GM18519 (cell line): Measurements from ENCODE around the gene ANTXR2.

ENCODE experiments used
- ATAC-seq: cut with Tn5 transposase; IDR thresholded peaks from one replicate; pipeline ENCODE4 v1.9.1; 2021; ENCODE audit warnings: mild to moderate bottlenecking, moderate library complexity; ENCODE audit not compliant: unreplicated experiment, low FRiP score

Gene ANTXR2

GRCh38 chr4:80092847-80093246 is 19.8 kb upstream of the ANTXR2 start:
- no peak for ATAC-seq

- ATAC-seq = no peak
These were observed 19.1 kb upstream of the ANTXR2 start for GRCh38 chr4:80092088-80092487.

- no peak for ATAC-seq
These were observed 18.7 kb upstream of the ANTXR2 start for GRCh38 chr4:80091688-80092087.

- no peak for ATAC-seq
These were observed 18.2 kb upstream of the ANTXR2 start for GRCh38 chr4:80091184-80091583.

GRCh38 chr4:80090090-80090489 is 17.1 kb upstream of the ANTXR2 start:
- ATAC-seq = no peak

- no peak for ATAC-seq
These were observed 15.4 kb upstream of the ANTXR2 start for GRCh38 chr4:80088471-80088870.

GRCh38 chr4:80086296-80086695 is 13.3 kb upstream of the ANTXR2 start:
- ATAC-seq = no peak

GRCh38 chr4:80085081-80085480 is 12.1 kb upstream of the ANTXR2 start:
- no peak for ATAC-seq

GRCh38 chr4:80082693-80083092 is 9.7 kb upstream of the ANTXR2 start:
- no peak for ATAC-seq

- no peak for ATAC-seq
These were observed 8.5 kb upstream of the ANTXR2 start for GRCh38 chr4:80081566-80081965.

GRCh38 chr4:80079255-80079923 is 6.4 kb upstream of the ANTXR2 start:
- ATAC-seq = no peak

- ATAC-seq = no peak
These were observed 5.5 kb upstream of the ANTXR2 start for GRCh38 chr4:80078346-80079092.

- no peak for ATAC-seq
These were observed 4.6 kb upstream of the ANTXR2 start for GRCh38 chr4:80077639-80078038.

GRCh38 chr4:80076681-80077080 is 3.7 kb upstream of the ANTXR2 start:
- ATAC-seq = no peak

- ATAC-seq = no peak
These were observed 3.1 kb upstream of the ANTXR2 start for GRCh38 chr4:80075995-80076675.

GRCh38 chr4:80074651-80075050 is 1.6 kb upstream of the ANTXR2 start:
- no peak for ATAC-seq

GRCh38 chr4:80074069-80074468 is 1.0 kb upstream of the ANTXR2 start:
- no peak for ATAC-seq

GRCh38 chr4:80073473-80074008 is 512 bp upstream of the ANTXR2 start:
- ATAC-seq = peak; percentile 30

GRCh38 chr4:80072228-80072743 is 743 bp downstream of the ANTXR2 start:
- no peak for ATAC-seq

- peak; percentile 17 for ATAC-seq
These were observed 1.3 kb downstream of the ANTXR2 start for GRCh38 chr4:80071604-80072227.
